GM18511 (cell line): Measurements from ENCODE around the gene MDM1.

ENCODE experiments used
- ATAC-seq: cut with Tn5 transposase; IDR thresholded peaks from one replicate; pipeline ENCODE4 v1.9.1; 2021; ENCODE audit warnings: mild to moderate bottlenecking, moderate library complexity; ENCODE audit not compliant: unreplicated experiment

Gene MDM1

DNA sequence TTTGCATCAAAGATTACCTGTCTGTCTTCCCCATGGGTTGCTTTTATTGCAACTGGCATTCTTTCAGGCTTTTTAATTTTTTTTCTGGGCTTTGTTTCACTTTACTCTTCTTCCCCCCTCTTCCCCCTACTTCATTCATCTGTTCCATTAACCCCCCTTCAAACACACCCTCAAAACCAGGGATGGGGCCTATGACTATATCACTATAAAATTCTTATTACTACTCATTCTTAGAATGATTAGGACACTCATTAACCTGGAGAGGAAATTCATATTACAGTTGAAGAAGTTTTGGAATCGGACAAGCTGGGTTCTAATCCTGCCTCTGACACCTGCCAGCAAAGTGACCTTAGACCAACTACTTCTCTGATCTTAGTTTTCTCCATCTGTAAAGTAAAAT lies 24.8 kb upstream of the MDM1 start:
- no peak for ATAC-seq

DNA sequence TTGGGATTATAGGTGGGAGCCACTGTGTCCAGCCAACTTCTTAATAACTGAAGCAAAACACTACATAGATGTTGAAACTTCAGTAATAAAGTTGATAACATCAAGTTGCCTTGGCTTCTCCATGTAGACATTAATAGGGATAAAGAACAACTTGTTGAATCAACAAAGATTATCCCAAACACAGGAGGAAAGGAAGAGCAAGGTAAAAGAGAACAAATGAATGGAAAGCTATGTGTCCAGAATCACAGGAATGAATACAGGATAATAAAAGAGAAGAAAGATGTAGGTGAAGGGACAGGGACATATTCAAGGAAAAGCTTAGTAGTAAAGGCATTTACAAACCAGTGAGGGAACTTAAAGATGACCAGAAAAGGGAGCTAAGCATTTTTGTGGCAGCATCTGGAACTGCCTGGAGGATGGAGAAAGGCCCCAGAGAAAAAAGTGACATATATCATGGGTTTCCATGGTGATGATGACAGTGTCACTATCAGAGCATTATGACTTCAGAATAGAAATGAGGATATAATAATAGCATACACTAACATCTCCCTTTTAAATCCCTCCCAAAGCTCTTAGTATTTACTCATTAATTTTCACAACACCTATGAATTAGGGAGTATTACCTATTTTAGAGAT lies 24.0 kb upstream of the MDM1 start:
- no peak for ATAC-seq

DNA sequence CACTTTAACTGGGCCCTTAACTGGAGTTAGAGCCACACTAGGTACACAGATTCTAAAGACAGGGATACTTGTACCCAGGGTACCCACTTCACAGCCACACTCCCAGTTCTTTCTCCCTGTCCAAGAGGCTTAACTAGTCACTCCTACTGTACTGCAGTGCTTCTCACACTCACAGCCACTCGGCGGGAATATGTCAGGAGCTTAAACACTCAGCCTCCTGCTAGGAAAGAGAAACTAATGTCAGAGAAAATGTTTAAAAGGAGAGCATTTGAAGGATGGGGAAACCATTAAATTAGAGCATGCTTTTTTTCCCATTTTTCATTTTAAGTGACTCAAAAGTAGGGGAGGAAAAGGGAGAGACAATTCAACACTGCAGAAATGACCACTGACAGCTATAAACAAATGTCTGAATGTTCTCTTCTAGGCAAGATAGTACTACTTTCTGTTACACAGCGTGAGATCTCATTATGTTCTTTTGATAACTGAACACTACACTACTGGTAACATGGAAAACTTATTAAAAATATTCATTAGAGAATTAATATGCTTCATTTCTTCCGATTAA lies 22.9 kb upstream of the MDM1 start:
- no peak for ATAC-seq

DNA sequence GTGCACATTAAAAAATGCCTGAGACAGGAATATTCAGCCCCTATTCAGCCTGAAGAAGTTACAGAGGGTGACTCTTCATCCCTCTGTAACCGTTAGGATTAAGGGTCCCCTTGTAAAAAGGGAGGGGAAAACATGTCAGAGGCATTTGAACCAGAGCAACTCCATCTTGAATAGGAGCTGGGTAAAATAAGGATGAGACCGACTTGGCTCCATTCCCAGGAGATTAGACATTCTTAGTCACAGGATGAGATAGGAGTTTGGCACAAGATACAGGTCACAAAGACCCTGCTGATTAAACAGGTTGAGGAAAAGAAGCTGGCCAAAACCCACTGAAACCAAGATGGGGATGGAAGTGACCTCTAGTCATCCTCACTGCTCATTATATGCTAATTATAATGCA lies 19.9 kb upstream of the MDM1 start:
- ATAC-seq: no peak

DNA sequence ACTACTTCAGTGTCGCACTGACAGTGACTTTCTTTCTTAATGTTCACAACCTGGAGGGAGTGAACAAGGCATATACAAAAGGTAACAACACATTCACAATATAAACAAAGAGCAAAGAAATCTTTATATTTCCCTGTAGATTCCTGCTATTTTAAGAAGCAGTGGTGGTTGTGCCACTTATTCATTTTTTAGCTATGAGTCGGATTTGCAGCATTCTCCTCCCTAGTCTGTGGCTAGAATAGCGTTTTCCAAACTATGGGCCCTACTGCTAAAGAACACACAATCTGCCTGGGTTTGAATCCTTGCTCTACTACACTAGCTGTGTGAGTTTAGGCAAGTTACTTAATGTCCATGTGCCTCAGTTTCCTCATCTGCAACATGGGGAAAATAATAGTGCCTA lies 18.6 kb upstream of the MDM1 start:
- ATAC-seq: no peak

DNA sequence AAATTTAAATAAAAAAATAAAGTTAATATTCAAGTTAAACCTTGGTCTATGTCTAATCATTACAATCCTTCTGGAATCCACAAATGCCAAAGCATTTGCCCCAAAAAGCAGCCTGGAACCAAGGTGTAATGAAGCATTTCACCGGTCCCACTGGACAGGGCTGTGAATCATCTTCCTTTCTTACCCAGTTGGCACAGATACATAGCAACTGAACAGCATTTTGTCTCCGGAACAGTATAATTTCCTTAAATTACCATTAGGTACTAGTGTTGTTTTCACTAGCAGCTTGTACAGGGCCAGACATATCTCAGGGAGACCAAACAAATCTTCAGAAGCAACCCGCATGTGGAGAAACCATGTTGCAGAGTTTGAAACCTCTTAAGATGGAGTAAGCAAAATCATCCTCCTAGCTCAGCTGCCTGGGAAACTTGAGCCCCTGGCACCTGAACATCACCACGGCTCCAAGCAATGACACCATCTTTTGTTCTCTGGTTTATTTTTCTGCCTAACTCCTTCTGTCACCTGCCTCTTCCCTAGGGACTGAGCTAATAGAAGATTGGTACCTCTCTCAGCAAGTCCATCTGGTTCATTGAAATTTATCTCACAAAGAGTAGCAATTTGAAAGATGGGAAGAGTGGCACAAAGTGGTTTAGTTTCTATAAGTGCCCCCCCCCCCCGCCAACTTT lies 17.9 kb upstream of the MDM1 start:
- ATAC-seq: no peak

DNA sequence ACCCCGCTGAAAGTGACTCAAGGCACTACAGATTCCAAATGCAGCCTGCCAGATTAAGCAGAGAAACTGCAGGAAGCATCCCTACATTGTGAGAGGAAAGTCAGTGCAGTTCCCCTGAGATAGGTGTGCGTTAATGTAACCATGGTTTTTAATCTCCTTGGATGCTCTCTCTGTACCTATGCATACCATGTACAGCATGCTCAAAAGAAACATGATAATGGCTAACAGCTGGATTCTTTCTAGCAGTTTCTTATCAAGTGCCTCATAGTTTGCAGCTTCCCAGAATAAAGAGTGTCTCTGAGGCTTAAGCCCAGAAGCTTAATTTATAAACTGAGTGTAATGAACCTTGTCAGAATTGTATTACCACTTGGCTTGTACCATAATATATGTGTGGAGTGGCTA lies 17.1 kb upstream of the MDM1 start:
- ATAC-seq: no peak

DNA sequence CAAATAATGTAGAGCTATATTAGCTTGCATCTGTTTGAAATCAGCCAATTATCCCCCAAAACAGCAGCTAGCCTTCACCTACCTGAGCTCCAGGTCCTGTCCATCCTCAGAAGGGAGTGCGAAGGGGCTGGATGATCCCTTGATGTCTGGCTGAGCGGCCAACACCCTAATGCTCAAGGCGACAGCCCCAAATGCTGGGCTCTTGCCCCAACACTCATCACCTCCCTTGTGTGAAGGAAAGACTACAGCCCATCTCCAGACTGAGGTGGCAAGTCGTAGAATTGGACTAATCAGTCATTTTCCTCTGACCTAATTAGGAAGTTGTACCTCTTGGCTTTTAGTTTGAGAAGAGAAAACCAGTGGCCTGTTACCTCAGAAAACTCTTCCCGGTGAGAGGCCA lies 16.3 kb upstream of the MDM1 start:
- no peak for ATAC-seq

DNA sequence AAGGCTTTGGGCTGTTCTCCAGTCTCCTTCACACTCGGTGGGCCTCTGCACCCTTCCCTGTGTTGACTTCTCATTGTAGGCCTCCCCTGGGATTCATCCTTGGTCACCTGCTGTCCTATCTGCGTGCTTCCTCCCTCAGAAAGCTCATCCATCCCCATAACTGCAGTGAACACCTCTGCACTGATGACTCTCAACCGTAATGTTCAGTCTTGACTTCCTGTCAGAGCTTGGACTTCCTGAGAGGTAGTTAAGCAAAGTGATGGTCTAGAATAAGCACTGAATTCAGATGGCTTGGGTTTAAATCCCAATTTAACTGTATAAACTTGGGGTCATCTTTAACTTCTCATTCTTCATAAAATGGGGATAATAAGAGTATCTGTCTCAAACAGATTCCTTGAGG lies 13.6 kb upstream of the MDM1 start:
- no peak for ATAC-seq

DNA sequence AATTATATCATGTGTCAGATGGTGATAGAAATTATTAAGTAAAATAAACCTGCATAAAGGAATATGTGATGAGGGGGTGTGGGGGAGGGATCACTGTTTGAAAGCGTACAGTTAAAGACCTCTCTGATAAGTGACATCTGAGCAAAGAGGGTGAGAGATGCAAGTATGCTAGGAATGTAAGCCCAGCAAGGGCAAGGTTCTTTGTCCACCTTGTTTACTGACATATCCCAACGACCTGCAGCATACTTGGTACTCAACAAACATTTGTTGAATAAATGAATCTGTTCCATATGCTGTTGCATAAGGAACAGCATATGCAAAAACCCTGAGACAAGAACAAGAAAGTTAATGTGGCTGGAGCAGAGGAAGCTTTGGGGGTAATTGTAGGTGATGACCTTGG lies 12.0 kb upstream of the MDM1 start:
- no peak for ATAC-seq

DNA sequence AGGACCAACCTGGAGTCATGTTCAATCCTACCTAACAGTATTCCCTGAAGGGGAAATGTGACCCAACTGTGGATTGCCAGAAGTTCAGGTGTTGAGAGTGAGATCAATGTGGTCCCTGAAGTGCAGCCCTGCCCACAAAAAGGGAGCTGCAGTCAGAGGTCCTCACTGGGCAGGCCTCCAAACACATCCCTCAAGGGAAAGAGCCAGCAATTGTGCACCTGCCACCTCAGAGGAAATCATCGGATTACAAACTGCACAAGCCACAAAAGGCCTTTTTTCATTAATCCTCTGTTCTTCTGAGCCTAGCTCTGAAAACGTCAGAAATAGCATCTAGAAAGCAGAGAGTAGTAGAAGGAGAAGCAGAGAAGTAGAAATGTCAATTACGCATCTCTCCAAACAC lies 10.8 kb upstream of the MDM1 start:
- ATAC-seq: no peak

DNA sequence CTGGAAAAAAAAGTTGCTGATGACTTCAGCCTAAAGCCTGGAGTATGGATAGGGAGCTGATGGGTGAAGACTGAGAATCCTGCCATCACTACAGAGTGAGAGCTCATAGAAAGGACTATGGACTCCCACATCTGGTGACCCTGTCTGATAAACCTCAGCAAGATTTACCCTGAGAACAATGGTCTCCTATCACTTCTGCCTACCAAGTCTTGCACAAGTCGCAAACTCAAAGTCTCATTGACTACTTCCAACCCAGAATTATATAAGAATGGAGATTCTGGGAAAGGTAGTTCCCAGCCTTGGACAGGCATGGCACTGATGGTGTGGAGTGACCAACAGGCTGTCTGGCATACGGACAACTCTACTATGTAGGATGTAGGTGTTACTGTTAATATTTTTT lies 9.7 kb upstream of the MDM1 start:
- no peak for ATAC-seq

DNA sequence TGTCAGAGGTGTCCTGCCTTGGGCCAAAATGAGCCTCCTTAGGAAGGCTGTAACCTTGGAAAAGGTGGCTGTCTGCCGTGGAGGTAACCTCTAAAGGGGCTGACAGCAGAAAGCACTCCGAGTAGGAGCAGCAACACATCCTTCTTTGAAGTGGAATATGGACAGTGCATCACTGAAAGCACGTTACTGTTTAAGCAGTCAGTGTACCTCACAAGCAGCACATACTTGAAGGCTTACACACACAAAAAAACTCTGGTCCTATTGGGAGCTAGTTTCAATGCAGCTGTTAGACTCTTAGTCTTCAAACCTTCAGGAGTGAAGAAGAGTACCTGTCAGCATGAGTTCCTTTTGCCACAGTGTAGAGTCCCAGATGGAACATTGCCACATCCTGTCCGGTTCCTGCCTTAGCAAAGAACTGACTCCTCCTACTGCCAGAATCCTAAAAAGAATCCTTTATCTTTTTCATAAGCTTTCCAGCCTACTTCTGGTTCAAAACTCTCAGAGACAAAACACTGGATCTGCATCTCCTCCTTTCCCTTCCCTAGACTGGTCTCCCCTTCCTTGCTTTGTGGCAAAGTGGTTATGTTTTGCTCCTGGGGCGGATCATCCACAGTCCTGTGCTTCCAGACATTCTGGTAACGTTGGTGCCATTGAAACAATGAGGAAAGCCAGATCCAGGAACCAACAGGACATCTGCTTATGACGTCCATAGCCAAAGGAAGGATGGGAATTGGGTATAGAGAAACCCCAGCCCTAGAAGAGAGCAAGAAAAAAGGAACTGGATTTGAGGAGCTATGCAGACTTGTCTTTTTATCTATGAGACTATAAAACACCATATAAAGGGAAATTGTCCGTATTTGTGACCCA lies 8.5 kb upstream of the MDM1 start:
- no peak for ATAC-seq

DNA sequence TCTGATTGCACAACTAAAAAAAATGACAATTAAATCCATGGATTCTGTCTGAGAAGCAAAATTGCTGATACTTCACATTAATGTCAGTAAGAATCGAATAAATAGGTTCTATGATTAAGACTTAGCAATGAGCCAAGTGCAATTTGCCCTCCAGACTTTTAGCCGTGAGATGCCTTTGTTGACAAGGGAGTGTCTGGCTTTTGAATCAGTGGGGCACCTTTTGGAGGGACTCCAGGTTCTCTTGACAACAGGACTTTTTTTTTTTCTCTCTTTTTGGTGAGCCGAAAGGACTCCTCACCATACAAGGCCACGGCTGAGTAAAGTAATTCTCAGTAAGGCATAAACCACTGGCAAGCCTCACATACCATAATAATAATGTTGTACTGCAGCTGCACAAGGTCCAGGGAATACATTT lies 4.7 kb upstream of the MDM1 start:
- no peak for ATAC-seq

DNA sequence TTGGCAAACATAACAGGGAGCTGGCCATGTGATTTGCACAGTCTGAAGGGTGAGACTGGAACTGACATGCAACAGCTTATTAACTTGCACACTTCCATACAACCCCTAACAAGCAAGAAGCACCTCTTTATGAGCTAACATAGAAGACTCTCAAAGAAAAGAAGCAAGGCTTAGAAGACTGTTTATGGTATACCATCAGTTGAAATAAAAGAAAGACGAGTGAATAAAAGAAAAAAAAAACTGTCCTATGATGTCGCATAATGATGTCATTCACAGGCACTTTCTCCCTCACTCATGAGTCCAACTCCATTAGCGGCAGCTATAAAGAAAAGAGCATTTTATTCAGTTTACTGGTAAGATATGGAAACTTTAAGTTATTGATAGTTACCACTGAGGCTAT lies 3.3 kb upstream of the MDM1 start:
- ATAC-seq: no peak

DNA sequence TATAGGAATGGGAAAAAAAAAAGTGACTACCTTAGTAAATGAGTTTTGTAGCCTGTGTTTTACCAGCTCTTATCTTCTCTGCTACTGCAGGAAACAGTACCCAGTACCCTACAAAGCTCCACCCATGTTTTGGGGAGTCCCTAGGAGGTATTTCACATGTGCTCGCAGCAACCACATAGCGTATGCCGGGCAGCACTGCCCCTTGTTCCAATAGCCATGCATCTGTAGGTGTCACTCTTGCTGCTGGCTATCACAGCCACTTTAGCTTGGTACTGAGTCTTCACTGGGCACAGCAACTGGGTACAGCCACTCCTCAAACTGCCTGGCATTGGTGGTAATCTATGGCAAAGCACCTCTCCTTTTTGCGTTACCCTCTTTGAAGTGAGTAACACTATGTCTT lies 2.0 kb upstream of the MDM1 start:
- ATAC-seq: no peak

DNA sequence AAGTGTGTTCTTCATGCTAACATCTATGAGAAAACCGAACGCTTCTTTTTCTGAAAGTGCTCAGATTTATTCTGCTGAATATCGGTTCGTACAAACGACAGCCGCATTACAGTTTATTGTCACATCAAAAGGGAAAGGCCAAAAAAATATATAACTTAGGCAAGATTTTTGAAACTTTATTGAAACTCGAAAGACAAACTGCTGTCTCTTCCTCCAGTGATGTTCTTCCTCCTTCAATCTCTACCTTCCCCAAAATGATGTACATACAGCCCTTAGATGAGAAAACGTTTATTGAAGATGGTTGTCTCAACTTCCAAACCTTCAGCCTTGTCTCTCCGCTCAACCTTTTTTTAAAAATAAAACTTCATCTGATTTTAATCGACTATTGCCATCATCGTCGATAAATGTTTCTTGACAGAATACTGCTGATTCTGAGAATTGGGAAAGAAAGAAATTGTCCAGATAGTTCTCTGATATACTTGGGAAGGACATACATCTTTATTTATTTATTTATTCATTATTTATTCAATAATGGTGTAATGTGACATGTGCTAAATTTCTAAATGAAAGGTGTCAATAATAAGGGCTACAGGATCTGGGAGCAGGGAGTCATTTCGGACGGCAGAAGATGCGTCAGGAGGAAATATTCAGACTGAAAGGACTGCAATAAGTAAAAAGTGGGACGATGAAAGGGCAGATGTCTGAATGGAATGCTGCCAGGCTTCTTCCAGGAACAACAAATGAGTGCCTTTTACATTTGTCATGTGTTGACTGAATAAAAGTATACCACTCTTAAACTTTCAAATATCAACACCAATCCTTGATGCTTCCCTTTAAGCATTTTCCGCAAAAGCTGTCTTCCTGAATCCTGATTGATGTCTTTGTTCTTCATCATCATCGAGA lies 817 bp upstream of the MDM1 start:
- no peak for ATAC-seq

DNA sequence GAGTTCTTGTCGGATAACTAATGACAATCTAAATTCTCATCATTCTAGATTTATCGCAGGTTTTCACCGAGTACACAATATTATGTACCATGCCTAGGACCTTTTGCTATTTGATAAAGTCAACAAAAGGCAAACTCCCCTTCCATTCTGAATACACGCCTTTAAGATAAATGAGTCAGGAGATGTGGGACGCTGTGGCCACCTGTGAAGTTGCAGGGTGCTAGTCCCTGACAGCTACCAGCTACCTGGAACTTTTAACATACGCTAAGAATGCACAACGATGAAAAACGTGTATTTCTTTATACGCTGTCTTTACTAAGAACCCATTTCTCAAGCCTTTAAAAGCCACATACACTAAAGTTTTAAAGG lies 678 bp downstream of the MDM1 start:
- no peak for ATAC-seq

DNA sequence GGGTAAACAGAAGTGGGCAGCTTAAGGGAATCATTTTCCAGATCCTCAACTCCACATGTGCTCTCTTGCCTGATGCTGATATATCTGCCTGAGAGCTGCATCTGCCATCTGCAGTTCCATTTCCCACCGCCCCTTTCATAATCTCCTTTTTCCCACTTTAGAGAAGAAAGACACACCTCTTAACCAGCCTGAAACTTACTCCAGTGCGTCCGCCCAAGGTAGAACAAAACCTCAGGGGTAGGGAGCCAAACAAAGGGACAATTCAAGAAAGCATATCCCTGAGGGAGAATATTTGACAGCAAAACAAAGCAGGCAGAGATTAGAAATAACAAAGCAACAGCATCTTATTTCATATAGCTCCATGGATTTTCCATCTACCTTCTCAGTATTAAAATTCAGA lies 4.3 kb downstream of the MDM1 start:
- ATAC-seq: no peak

DNA sequence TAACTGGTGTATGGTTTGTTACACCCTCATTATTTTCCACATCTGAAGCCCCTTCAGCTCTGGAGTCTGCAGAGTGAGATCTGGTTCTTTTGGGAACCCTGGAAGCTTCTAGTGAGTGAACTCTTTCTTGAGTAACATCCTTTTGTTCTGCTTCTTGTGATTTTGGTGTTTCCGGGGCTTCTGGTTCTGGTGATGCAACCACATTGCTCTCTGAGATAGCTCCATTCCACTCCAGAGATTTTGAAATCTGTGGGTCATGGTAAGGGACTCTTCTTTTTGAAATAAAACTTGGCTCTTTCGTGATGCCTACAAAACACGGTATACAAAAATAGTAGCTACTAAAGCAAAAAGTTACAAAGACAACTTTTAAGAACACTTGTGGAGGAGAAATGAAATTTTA lies 5.4 kb downstream of the MDM1 start:
- ATAC-seq: no peak

DNA sequence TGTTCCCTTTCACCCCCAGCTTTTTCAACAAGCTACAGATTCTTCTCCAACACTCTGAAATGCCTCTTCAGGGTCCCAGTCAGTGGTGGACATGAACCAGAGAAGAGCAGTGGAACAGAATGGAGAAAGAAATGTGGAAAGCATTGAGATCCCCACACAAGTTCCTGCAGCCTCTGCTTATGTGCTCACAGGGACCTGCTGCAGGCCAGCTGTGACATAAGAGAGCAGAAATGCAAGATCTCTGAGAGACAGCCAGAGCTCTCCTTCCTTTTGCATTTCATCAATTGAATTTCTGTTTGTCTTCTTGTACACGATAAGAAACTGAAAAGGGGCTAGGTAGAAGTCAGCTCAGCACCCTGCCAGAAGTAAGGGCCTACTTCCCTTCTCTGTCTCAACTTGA lies 6.2 kb downstream of the MDM1 start:
- no peak for ATAC-seq
